HepG2 (cell line): ENCODE data around the gene CBX6. TPM values are rescaled to one million over a fixed set of nuclear protein-coding genes. Genes with fewer than 3 reads are reported as not detected.

Source experiments
- ATAC-seq: fragments of 200-7000 bp; cut with Tn5 transposase; 3 replicates; pipeline ENCODE4 v1.9.1; 2020; ENCODE audit warnings: mild to moderate bottlenecking, moderate library complexity
- BruUV-seq: library from RNA; stranded (reverse); fragments of 400-500 nt; replicated peaks from 2 replicates; lab custom pipeline; 2021; lab: Mats Ljungman, UMichigan
- CTCF ChIA-PET: fragments of 300-600 bp; formaldehyde crosslinking; extraction: SDS; loops from one replicate; lab custom pipeline; 2021; ENCODE audit warnings: low total read pairs, inconsistent platforms, low intra/inter-chr PET ratio; lab: Yijun Ruan, JAX
- POLR2A ChIA-PET: fragments of 350-600 bp; sonication (Branson Sonifier 250); formaldehyde crosslinking; loops from one replicate; lab custom pipeline; 2020; ENCODE audit warnings: antibody characterized with exemption, inconsistent platforms; lab: Yijun Ruan, JAX
- DNase-seq: peaks from one replicate; pipeline ENCODE4 v3.0.0-alpha.2; 2015; ENCODE audit warnings: low spot score
- FAIRE-seq: peaks from 3 replicates; lab custom pipeline; 2011; peaks lifted over from hg19 to GRCh38; lab: Jason Lieb, UNC
- H2AFZ ChIP-seq: one replicate; pipeline ENCODE4 v1.6.1; 2011; ENCODE audit warnings: low read length, inconsistent platforms
- H3K27ac ChIP-seq: fragments of 300-600 bp; 3 replicates; pipeline ENCODE4 v1.8.0; 2011; ENCODE audit warnings: mixed run types, mild to moderate bottlenecking, mixed read lengths, low read length, inconsistent platforms; ENCODE audit not compliant: insufficient read depth; ENCODE audit errors: extremely low read length
- H3K27me3 ChIP-seq, 2 experiments: fragments of 200-600 bp in 1 of 2; 2 replicates in 1 of 2; 3 replicates in 1 of 2; pipeline versions ENCODE4 v1.6.0 to v1.8.0; 2011; ENCODE audit warnings: low read length in 2 of 2, mild to moderate bottlenecking in 2 of 2, moderate library complexity in 2 of 2, inconsistent platforms in 1 of 2; ENCODE audit not compliant: insufficient read depth in 2 of 2, control insufficient read depth in 1 of 2
- H3K36me3 ChIP-seq, 2 experiments: fragments of 200-600 bp in 1 of 2; replicated peaks in 1 of 2; 2 replicates in 1 of 2; 3 replicates in 1 of 2; pipeline versions ENCODE4 v1.5.1 to v1.8.0; 2011; ENCODE audit warnings: low read length in 2 of 2, inconsistent platforms in 1 of 2; ENCODE audit not compliant: insufficient read depth in 2 of 2, control insufficient read depth in 1 of 2
- H3K4me1 ChIP-seq: 2 replicates; pipeline ENCODE4 v1.5.1; 2012; ENCODE audit warnings: low read length, inconsistent platforms; ENCODE audit not compliant: insufficient read depth
- H3K4me2 ChIP-seq: 2 replicates; pipeline ENCODE4 v1.6.0; 2011; ENCODE audit warnings: low read depth, low read length, inconsistent platforms
- H3K4me3 ChIP-seq, 3 experiments: fragments of 200-600 bp in 1 of 3; sonication (generic), shearing (Covaris generic) in 1 of 3; replicated peaks in 1 of 3; 2 replicates each; pipeline ENCODE4 v1.5.1; 2011 to 2016; ENCODE audit warnings: low read length in 3 of 3, inconsistent platforms in 2 of 3, low read depth in 2 of 3, mild to moderate bottlenecking in 2 of 3, control low read depth in 1 of 3, mixed read lengths in 1 of 3; ENCODE audit not compliant: insufficient read depth in 1 of 3
- H3K79me2 ChIP-seq: one replicate; pipeline ENCODE4 v1.6.1; 2011; ENCODE audit warnings: low read length, inconsistent platforms; ENCODE audit not compliant: insufficient read depth
- H3K9ac ChIP-seq: 2 replicates; pipeline ENCODE4 v1.6.0; 2011; ENCODE audit warnings: mild to moderate bottlenecking, low read depth, low read length, inconsistent platforms; ENCODE audit not compliant: insufficient read depth
- H3K9me3 ChIP-seq: 2 replicates; pipeline ENCODE4 v1.5.1; 2012; ENCODE audit warnings: mild to moderate bottlenecking, low read length
- H4K20me1 ChIP-seq: 2 replicates; pipeline ENCODE4 v1.6.0; 2011; ENCODE audit warnings: inconsistent platforms, mild to moderate bottlenecking, low read length, moderate library complexity; ENCODE audit not compliant: insufficient read depth
- BORCS8-MEF2B ChIP-seq: sonication (generic); formaldehyde crosslinking; IDR thresholded peaks from 2 replicates; pipeline ENCODE4 v1.8.0; 2022; ENCODE audit warnings: mild to moderate bottlenecking, missing genetic modification reagents
- BRD4 ChIP-seq: sonication (generic); formaldehyde crosslinking; IDR thresholded peaks from 2 replicates; pipeline ENCODE4 v1.4.0; 2020; ENCODE audit warnings: missing genetic modification reagents
- IRF9 ChIP-seq: sonication (generic); formaldehyde crosslinking; IDR thresholded peaks from 2 replicates; pipeline ENCODE4 v1.8.0; 2022; ENCODE audit warnings: missing genetic modification reagents, mild to moderate bottlenecking, borderline replicate concordance
- KDM3A ChIP-seq: IDR thresholded peaks from 2 replicates; pipeline ENCODE4 v1.6.1; 2018; ENCODE audit warnings: low read depth, missing compliant biosample characterization
- KLF6 ChIP-seq: IDR thresholded peaks from 2 replicates; pipeline ENCODE4 v1.8.0; 2016; ENCODE audit warnings: missing biosample characterization, missing genetic modification reagents
- MTF2 ChIP-seq: sonication (generic); formaldehyde crosslinking; IDR thresholded peaks from 2 replicates; pipeline ENCODE4 v1.5.0; 2020; ENCODE audit warnings: missing genetic modification reagents, borderline replicate concordance
- PHF8 ChIP-seq: sonication (generic); formaldehyde crosslinking; IDR thresholded peaks from 2 replicates; pipeline ENCODE4 v1.5.0; 2020; ENCODE audit warnings: missing genetic modification reagents
- ZBTB33 ChIP-seq: sonication (generic); formaldehyde crosslinking; IDR thresholded peaks from 2 replicates; pipeline ENCODE4 v1.4.0; 2020; ENCODE audit warnings: missing genetic modification reagents
- ZNF382 ChIP-seq: sonication (generic); formaldehyde crosslinking; IDR thresholded peaks from 2 replicates; pipeline ENCODE4 v1.5.0; 2020; ENCODE audit warnings: missing genetic modification reagents, mild to moderate bottlenecking, borderline replicate concordance
- ZNF431 ChIP-seq: sonication (generic); formaldehyde crosslinking; IDR thresholded peaks from 2 replicates; pipeline ENCODE4 v1.9.0; 2022; ENCODE audit warnings: missing genetic modification reagents, low read depth, mild to moderate bottlenecking, borderline replicate concordance
- ZNF543 ChIP-seq: sonication (generic); formaldehyde crosslinking; IDR thresholded peaks from 2 replicates; pipeline ENCODE4 v1.4.0; 2020; ENCODE audit warnings: mild to moderate bottlenecking, missing genetic modification reagents
- ZNF749 ChIP-seq: sonication (generic); formaldehyde crosslinking; IDR thresholded peaks from 2 replicates; pipeline ENCODE4 v1.8.0; 2022; ENCODE audit warnings: mild to moderate bottlenecking, missing genetic modification reagents, moderate library complexity, borderline replicate concordance
- ZNF788 ChIP-seq: sonication (generic); formaldehyde crosslinking; IDR thresholded peaks from 2 replicates; pipeline ENCODE4 v1.5.0; 2020; ENCODE audit warnings: mild to moderate bottlenecking, missing genetic modification reagents, borderline replicate concordance
- WGBS: methylation state at CpG from one replicate; pipeline ENCODE4 v1.1.6; 2017; ENCODE audit warnings: low lambda C conversion rate; 5-methylcytosine and 5-hydroxymethylcytosine counted together
- in situ Hi-C: cut with HindIII; loops from 2 replicates; pipeline ENCODE4 v1.10.0; 2017; ENCODE audit warnings: low pct_unique_long_range_greater_than_20kb; ENCODE audit not compliant: extremely low pct_ligation_motif_present
- intact Hi-C: fragments of 100-400 bp; cut with micrococcal nuclease; formaldehyde crosslinking; loops from one replicate; pipeline ENCODE4 v1.10.0; 2022; ENCODE audit not compliant: unreplicated experiment
- polyA plus RNA-seq, 8 experiments: library from polyadenylated mRNA; depleted of rRNA in 3 of 8; stranded (reverse) in 7 of 8; unstranded in 1 of 8; fragments of >200 nt; fragmentation: Illumina TruSeq in 4 of 8; extraction: Trizol in 4 of 8; gene quantifications; 2 replicates each; pipeline versions ENCODE4 v1.2.1 to v1.2.3, GENCODE V29; 2011 to 2016; ENCODE audit warnings: low read depth in 4 of 8, missing spikeins in 1 of 8, mixed read lengths in 1 of 8; ENCODE audit not compliant: insufficient read depth in 1 of 8
- total RNA-seq, 5 experiments: library from RNA; depleted of rRNA; stranded (reverse); fragments of >200 nt; fragmentation: Illumina TruSeq; extraction: Trizol; gene quantifications; 2 replicates each; pipeline ENCODE4 v1.2.3, GENCODE V29; 2016; ENCODE audit warnings: low read depth in 1 of 5
- TF ChIP-seq, protein P1 (sequence below): sonication (generic); formaldehyde crosslinking; IDR thresholded peaks from 2 replicates; pipeline ENCODE4 v1.4.0; 2020; ENCODE audit warnings: missing genetic modification reagents

Gene CBX6
- total and polyA plus RNA-seq, 2 of the 13 experiments (the other 11 are each of a cell fraction or from before 2014, with no cell fraction given) = 1.7 to 6.5 TPM

- no peaks in the 10 kb centered on the region for H3K79me2 ChIP-seq
- H2AFZ ChIP-seq = peak overlapping the region; percentile 36
- no peak overlapping the region for H3K27ac ChIP-seq
- H3K36me3 ChIP-seq = no peaks in the 10 kb centered on the region; a peak in 1 of 5 replicates
- no peak for ATAC-seq
- TF ChIP-seq BORCS8-MEF2B (peak; percentile 30; the same call in 1 of the 2 replicates), MTF2 (CRISPR knock-in tag) (peak; percentile 76; the same call in 1 of the 2 replicates), ZNF543 (CRISPR knock-in tag) (0 out of 2 replicates have a peak, but pooled peaks have one; percentile 2), KLF6 (CRISPR knock-in tag) (no peak), ZNF788 (CRISPR knock-in tag) (0 out of 2 replicates have a peak, but pooled peaks have one; percentile 3), ZNF749 (CRISPR knock-in tag) (no peak), PHF8 (peak; percentile 12; the same call in 1 of the 2 replicates), ZNF382 (CRISPR knock-in tag) (no peak), ZNF431 (CRISPR knock-in tag) (no peak), KDM3A (CRISPR knock-in tag) (0 out of 2 replicates have a peak, but pooled peaks have one; percentile 24), IRF9 (CRISPR knock-in tag) (no peak), BRD4 (CRISPR knock-in tag) (no peak), ZBTB33 (CRISPR knock-in tag) (peak; percentile 71; the same call in 1 of the 2 replicates)
- TF ChIP-seq, protein P1, sequence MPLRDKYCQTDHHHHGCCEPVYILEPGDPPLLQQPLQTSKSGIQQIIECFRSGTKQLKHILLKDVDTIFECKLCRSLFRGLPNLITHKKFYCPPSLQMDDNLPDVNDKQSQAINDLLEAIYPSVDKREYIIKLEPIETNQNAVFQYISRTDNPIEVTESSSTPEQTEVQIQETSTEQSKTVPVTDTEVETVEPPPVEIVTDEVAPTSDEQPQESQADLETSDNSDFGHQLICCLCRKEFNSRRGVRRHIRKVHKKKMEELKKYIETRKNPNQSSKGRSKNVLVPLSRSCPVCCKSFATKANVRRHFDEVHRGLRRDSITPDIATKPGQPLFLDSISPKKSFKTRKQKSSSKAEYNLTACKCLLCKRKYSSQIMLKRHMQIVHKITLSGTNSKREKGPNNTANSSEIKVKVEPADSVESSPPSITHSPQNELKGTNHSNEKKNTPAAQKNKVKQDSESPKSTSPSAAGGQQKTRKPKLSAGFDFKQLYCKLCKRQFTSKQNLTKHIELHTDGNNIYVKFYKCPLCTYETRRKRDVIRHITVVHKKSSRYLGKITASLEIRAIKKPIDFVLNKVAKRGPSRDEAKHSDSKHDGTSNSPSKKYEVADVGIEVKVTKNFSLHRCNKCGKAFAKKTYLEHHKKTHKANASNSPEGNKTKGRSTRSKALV (CRISPR knock-in tag) = no peak
- TF ChIP-seq, all 625 proteins: peak for 7
- in situ Hi-C loops (loop anchor here (5.0 to 10.0 kb wide), 2 partner anchors 129 to 252 kb away; no protein-coding TSS in a partner anchor), intact Hi-C loops (no loop called here)
- ChIA-PET POLR2A (no interaction called here), CTCF (no interaction called here)
- Histone ChIP-seq H3K4me2 (peak overlapping the region; percentile 99), H3K27me3 (peaks cover 2 to 37% of the 10 kb centered on the region in 2 experiments; a peak in 4 of 5 replicates), H3K9ac (peak overlapping the region; percentile 37; the same call in 1 of the 2 replicates), H3K9me3 (no peaks in the 10 kb centered on the region), H3K4me3 (peak overlapping the region; percentile 74 to 82 (median 80)), H3K4me1 (peaks cover 20% of the 10 kb centered on the region), H4K20me1 (peaks cover 3% of the 10 kb centered on the region; the same call in 1 of the 2 replicates)
- no peak for FAIRE-seq
- BruUV-seq = no TSS peak
- DNase-seq = no peak
- 45% methylated on average over 14 of the region's 37 CpGs for WGBS
These were observed 824 bp upstream of the CBX6 start for GRCh38 chr22:38872831-38873248.
